ENCODE results near the gene RET.
A peak's percentile ranks its signal among the peaks of the same experiment; 100 is the strongest.
"Not testable (repeated sequence)": the region's sequence is repeated elsewhere in the genome, so short reads cannot be mapped to it uniquely, and the experiment has no call there.

Gene RET

GRCh38 chr10:43131906-43132305 lies 55.0 kb downstream of the RET start:
- DNase-seq (ENCODE audit: extremely low read depth in 1 of 2, low read depth in 1 of 2): no peak

GRCh38 chr10:43132867-43133787 lies 56.3 kb downstream of the RET start:
- no peak for DNase-seq (ENCODE audit: extremely low read depth in 1 of 2, low read depth in 1 of 2)

- no peak for DNase-seq (ENCODE audit: extremely low read depth in 1 of 2, low read depth in 1 of 2)
Measured at GRCh38 chr10:43134126-43134905, 57.4 kb downstream of the RET start.

DNA sequence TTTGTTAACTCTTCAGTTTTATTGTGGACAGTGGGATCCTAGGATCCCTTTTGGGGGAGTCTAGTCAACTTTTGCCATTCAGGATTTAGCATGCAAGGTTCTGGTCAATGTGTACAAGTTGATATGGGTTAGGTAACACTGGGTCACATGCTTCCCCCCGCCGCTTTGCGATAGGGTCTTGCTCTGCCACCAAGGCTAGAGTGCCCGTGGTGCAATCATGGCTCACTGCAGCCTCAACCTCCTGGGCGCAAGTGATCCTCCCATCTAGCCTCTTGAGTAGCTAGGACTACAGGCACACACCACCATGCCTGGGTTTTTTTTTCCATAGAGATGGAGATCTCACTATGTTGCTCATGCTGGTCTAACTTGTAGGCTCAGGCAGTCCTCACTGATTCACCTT lies 58.2 kb downstream of the RET start:
- DNase-seq (ENCODE audit: extremely low read depth in 1 of 2, low read depth in 1 of 2): no peak

- no peak for DNase-seq (ENCODE audit: extremely low read depth in 1 of 2, low read depth in 1 of 2)
Measured at GRCh38 chr10:43135656-43136055, 58.8 kb downstream of the RET start.

GRCh38 chr10:43136432-43136831 lies 59.6 kb downstream of the RET start:
- DNase-seq (ENCODE audit: extremely low read depth in 1 of 2, low read depth in 1 of 2): no peak

GRCh38 chr10:43136995-43137716 lies 60.3 kb downstream of the RET start:
- DNase-seq (ENCODE audit: extremely low read depth in 1 of 2, low read depth in 1 of 2): no peak

DNA sequence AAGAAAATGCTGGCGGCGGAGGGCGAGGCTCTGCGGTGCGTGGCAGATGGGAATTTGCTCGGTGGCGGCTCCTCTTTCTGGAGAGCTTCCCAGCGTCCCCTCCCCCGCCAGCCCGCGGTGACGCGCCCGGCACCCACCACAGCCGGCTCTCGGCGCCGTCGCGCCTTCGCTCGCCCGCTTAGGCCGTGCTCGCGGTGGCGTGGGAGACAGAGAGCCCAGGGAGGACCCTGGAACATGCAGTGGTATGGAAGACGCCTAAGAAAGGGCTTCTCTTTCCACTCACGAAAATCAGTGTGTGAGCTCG lies 60.8 kb downstream of the RET start:
- no peak for DNase-seq (ENCODE audit: extremely low read depth in 1 of 2, low read depth in 1 of 2)

GRCh38 chr10:43138021-43138756 lies 61.3 kb downstream of the RET start, which contains the start of gene CSGALNACT2:
Gene CSGALNACT2 (plus strand): TSS chr10:43138445. CDS start chr10:43155150, 16,705 bp downstream.
- peak; percentile 48 to 84 for DNase-seq (ENCODE audit: extremely low read depth in 1 of 2, low read depth in 1 of 2)

GRCh38 chr10:43138757-43139241 lies 61.9 kb downstream of the RET start:
- DNase-seq (ENCODE audit: extremely low read depth in 1 of 2, low read depth in 1 of 2): peak; percentile 27 to 46

GRCh38 chr10:43141421-43141820 lies 64.6 kb downstream of the RET start:
- no peak for DNase-seq (ENCODE audit: extremely low read depth in 1 of 2, low read depth in 1 of 2)

DNA sequence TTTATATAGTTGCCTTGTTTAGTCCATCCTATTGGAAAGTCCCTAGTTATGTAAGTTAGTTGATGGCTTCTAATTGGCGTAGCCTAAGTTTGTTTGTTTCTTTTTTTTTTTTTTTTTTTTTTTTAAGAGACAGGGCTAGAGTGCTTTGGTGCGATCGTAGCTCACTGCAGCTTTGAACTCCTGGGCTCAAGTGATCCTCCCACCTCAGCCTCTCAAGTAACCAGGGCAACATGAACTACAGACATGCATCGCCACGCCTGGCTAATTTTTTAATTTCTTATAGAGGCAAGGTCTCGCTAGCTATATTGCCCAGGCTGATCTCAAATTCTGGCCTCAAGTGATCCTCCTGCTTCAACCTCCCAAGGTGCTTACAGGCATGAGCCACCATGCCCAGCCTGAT lies 68.4 kb downstream of the RET start:
- DNase-seq (ENCODE audit: extremely low read depth in 1 of 2, low read depth in 1 of 2): no peak

- DNase-seq (ENCODE audit: extremely low read depth in 1 of 2, low read depth in 1 of 2): not testable (repeated sequence)
Measured at GRCh38 chr10:43145936-43146335, 69.1 kb downstream of the RET start.

DNA sequence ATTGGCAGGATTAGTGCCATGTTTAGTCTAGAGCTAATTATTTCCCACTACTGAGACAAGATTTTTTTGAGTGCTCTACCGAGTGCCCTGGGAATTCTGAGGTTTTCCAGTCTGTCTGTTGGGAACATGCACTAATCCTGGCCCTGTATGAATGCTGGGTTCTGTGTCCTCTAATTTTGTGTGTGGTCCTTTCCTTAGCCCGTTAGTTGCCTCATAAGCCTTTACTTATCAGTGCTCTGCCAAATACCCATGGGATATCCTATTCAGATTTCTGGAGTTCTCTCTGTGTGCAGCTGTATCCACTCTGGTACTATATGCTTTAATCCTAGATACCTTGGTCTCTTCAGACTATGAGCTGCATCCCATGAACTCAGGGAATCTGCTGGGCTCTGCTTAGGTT lies 74.5 kb downstream of the RET start:
- DNase-seq (ENCODE audit: extremely low read depth in 1 of 2, low read depth in 1 of 2): no peak

DNA sequence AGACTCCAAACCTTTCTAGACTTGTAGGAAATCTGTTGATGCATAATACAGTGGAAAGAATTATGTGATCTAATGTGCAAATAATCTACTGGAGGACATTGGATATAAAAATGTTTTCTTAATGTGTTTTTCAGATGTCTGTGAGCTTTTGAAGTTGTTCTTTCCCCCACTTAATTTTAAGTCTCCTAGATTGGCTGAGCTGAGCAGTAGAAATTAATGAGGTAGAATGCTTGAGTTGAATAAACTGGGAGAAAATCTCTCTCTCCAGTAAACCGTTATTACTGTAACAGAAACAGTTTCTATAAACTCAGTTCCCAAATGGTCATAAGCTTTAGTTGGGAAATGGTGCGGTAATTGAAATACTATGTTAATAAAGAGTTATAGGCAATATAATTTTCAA lies 77.0 kb downstream of the RET start:
- DNase-seq (ENCODE audit: extremely low read depth in 1 of 2, low read depth in 1 of 2): no peak

DNA sequence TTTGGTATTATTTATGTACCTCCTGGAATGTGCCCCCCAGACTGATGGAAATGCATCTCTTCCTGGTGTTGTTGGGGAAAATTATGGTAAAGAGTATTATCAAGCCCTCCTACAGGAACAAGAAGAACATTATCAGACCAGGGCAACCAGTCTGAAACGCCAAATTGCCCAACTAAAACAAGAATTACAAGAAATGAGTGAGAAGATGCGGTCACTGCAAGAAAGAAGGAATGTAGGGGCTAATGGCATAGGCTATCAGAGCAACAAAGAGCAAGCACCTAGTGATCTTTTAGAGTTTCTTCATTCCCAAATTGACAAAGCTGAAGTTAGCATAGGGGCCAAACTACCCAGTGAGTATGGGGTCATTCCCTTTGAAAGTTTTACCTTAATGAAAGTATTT lies 78.4 kb downstream of the RET start:
- no peak for DNase-seq (ENCODE audit: extremely low read depth in 1 of 2, low read depth in 1 of 2)

DNA sequence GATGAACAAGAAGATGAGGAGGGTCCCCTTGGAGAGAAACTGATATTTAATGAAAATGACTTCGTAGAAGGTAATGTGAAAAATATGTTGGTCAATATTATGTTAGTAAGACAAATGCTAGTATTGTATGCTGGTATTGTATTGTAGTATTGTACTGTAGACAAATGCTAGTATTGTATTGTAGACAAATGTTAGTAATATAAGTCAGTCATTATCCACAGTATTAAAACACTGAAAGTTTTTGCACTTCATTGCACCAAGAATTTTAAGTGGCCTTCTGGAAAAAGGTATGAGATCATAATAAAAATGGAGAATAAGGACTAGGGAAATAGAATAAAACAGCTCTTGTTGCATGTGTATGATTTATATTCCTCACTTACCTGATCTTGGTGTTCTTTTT lies 78.9 kb downstream of the RET start:
- no peak for DNase-seq (ENCODE audit: extremely low read depth in 1 of 2, low read depth in 1 of 2)

GRCh38 chr10:43156590-43157341 lies 79.9 kb downstream of the RET start:
- DNase-seq (ENCODE audit: extremely low read depth in 1 of 2, low read depth in 1 of 2): no peak

- DNase-seq (ENCODE audit: extremely low read depth in 1 of 2, low read depth in 1 of 2): no peak
Measured at GRCh38 chr10:43158636-43159035, 81.8 kb downstream of the RET start.
